ENCODE measurements around the gene SEC61A2. TPM values are rescaled to one million over a fixed set of nuclear protein-coding genes. Genes with fewer than 3 reads are reported as not detected.

The SEC61A2 gene
- total and polyA plus RNA-seq, 4 donors: 3.8 to 8.8 (median 6.2) TPM

- Histone ChIP-seq H3K4me1 (ENCODE audit: control insufficient read depth in 4 of 4, insufficient read depth in 4 of 4, low read length in 3 of 4) (peaks cover 4 to 39% (median 30%) of the 10 kb centered on the region in 4 donors), H3K27me3 (ENCODE audit: control insufficient read depth in 4 of 4, insufficient read depth in 4 of 4, low read length in 3 of 4) (no peaks in the 10 kb centered on the region), H3K4me3 (ENCODE audit: low read depth in 1 of 3, low read length in 3 of 3) (no peak overlapping the region), H3K27ac (ENCODE audit: low read depth in 1 of 2, low read length in 2 of 2) (no peak overlapping the region), H3K36me3 (ENCODE audit: control insufficient read depth in 4 of 4, insufficient read depth in 3 of 4, low read depth in 1 of 4, low read length in 3 of 4) (peaks cover 0 to 15% (median 4%) of the 10 kb centered on the region in 4 donors), H3K9me3 (ENCODE audit: control insufficient read depth in 4 of 4, low read length in 3 of 4) (no peaks in the 10 kb centered on the region), H3K9ac (ENCODE audit: low read depth in 1 of 2, low read length in 2 of 2) (no peak overlapping the region)
- TF ChIP-seq EGR1 (IDR thresholded peaks at IDR 0.05; ENCODE audit: low read depth in 2 of 2) (no peak), MAX (IDR thresholded peaks at IDR 0.05) (no peak), FOXA2 (IDR thresholded peaks at IDR 0.05) (no peak), RAD21 (IDR thresholded peaks at IDR 0.05) (no peak), NR2F2 (IDR thresholded peaks at IDR 0.05) (no peak), SP1 (IDR thresholded peaks at IDR 0.05) (no peak), YY1 (IDR thresholded peaks at IDR 0.05) (no peak), CTCF (IDR thresholded peaks at IDR 0.05; ENCODE audit: low read depth, low read length, missing input control) (no peak), REST (IDR thresholded peaks at IDR 0.05) (no peak), ZBTB33 (IDR thresholded peaks at IDR 0.05) (no peak), HNF4A (conservative IDR thresholded peaks at IDR 0.05) (no peak), RXRA (IDR thresholded peaks at IDR 0.05) (no peak), GABPA (IDR thresholded peaks at IDR 0.05 in 1 of 2, conservative IDR thresholded peaks at IDR 0.05 in 1 of 2) (no peak), JUND (IDR thresholded peaks at IDR 0.05) (no peak), TAF1 (conservative IDR thresholded peaks at IDR 0.05) (no peak), HNF4G (IDR thresholded peaks at IDR 0.05) (no peak), FOXA1 (IDR thresholded peaks at IDR 0.05) (no peak), ATF3 (IDR thresholded peaks at IDR 0.05) (no peak)
- WGBS: 93% methylated on average over 10 of the region's 10 CpGs
- DNase-seq (ENCODE audit: low spot score): no peak
Measured at GRCh38 chr10:12189426-12189825, 59.9 kb downstream of the SEC61A2 start.
